Activated CD4-positive, CD25-positive, alpha-beta regulatory T cell treated with anti-CD3 and anti-CD28 coated beads, Interleukin-2, amount 50 U/mL, for 16 hours (primary cell): ENCODE data around the gene RHOG.

ENCODE experiments used
- DNase-seq: peaks from one replicate; pipeline ENCODE4 v3.0.0-alpha.2; 2020; ENCODE audit warnings: low read depth, low spot score

The RHOG gene

GRCh38 chr11:3859373-3859881 lies 18.7 kb upstream of the RHOG start:
- DNase-seq: no peak

DNA sequence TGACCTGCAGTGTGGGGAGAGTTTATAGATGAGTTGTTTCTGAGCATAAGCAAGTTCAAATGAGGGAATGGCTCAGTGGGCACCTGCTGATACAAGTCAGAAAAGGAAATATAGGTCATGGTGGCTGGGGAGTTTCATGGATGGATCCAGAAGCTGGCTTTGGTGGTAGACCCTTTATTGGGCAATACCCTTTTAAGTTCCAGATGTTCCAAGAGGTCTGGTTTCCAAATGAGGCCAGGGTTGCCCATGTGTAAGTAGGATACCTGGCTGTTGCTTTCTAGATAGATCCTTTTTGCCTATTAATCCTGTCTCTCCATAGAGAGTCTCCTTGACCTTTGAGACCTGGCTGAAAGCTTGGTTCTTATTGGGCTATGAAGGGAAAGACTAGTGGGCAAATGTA lies 16.9 kb upstream of the RHOG start:
- DNase-seq: no peak

GRCh38 chr11:3856856-3857553 lies 16.2 kb upstream of the RHOG start:
- DNase-seq: no peak

GRCh38 chr11:3855808-3856491 lies 15.2 kb upstream of the RHOG start:
- no peak for DNase-seq

- DNase-seq: peak; percentile 97
These were observed 14.4 kb upstream of the RHOG start, which contains the start of gene STIM1 for GRCh38 chr11:3854977-3855807. TSS of gene STIM1 (plus strand) at chr11:3855664. CDS start at chr11:3856271, 607 bp downstream.

DNA sequence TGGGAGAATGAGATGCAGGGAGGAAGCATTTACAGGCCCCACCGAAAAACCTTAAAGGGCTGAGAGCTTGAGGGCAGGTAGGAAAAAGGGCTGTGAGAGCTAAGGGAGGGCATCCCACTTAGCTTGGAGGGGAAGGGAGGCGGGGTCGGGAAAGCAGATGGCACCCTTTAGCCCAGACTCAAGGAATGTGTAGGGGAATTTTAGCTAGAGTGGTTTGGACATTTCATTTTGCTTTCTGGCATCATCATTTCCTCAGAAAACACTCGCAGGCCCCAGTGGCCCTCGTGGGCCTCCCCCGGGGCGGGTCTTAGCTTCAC lies 13.9 kb upstream of the RHOG start:
- DNase-seq: no peak

DNA sequence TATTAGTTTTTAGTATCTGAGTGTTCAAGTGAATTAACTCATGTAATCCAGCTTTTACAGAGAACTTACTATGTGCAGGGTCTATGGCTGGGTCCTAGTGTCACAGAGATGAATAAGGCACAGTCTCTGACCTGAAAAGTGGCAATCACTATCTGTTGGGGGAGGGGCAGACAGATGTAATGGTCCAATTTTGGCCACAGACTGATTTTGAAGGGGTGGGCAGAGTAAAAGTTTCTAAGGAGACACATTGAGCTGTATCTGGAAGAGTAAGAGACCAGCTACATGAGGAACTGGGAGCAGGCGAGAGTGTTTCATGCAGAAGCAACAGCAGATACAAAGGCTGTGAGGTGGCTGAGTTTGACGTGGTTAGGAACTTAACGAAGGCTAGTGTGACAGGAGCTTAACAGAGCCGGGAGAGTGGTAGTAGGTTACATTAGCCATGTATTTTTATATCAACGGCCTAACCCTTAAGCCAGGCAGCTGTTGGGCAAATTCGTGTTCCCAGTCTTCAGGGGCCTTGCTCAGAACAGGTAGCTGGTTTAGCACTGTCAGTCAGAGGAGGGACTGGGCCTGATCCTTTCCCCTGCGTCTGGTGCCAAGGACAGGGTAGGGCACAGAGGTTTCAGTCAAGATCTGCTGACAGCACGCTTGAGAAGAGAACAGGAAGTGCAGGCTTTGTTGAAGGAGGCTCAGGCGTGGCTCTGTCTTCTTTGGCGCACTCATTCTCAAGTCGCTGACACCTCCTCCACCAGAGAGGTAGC lies 13.3 kb upstream of the RHOG start:
- no peak for DNase-seq

- no peak for DNase-seq
These were observed 12.7 kb upstream of the RHOG start for GRCh38 chr11:3853545-3853842.

DNA sequence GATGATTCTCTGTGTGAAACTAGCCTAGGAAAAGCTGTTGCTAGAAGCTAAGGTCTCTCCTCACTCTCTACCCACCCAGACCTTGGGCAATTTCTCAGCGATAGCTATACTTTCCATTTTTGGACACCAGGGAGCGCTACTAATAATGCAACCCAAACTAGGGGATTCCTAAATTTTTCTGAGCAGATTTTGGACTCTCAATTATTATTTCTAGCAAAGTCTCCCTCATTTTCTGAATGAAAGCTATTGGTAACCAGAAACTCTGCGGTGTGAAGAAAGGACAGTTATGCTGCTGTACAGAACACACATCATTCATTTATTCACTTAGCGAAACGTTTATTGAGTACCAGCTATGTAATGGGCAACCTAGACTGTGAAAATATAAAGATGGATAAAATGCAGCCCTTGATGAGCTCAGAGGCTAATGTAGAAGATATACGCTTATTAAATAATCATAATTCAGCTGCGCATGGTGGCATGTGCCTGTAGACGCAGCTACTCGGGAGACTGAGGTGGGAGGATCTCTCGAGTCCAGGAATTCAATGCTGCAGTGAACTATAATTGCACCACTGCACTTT lies 8.6 kb upstream of the RHOG start:
- no peak for DNase-seq

- no peak for DNase-seq
These were observed 4.9 kb upstream of the RHOG start for GRCh38 chr11:3845670-3846069.

- DNase-seq: no peak
These were observed 4.5 kb upstream of the RHOG start for GRCh38 chr11:3845246-3845645.

DNA sequence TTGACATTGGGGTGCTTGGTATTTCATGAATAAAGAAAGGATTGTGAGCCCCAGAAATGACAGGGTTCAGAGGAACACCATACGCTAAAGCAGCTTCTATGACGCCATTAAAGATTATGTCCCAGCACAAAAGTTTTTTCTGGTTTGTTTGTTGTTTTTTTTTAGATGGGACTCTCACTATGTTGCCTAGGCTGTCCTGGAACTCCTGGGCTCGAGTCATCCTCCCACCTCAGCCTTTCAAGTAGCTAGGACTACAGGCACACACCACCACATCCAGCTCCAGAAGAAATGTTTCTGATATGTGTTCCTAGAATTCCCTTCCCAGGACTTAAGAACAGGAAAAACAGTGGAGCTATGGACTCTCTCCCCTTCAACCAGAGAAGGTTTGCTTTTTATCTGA lies 2.6 kb upstream of the RHOG start:
- no peak for DNase-seq

- peak; percentile 86 for DNase-seq
These were observed 929 bp upstream of the RHOG start for GRCh38 chr11:3841426-3842350.

DNA sequence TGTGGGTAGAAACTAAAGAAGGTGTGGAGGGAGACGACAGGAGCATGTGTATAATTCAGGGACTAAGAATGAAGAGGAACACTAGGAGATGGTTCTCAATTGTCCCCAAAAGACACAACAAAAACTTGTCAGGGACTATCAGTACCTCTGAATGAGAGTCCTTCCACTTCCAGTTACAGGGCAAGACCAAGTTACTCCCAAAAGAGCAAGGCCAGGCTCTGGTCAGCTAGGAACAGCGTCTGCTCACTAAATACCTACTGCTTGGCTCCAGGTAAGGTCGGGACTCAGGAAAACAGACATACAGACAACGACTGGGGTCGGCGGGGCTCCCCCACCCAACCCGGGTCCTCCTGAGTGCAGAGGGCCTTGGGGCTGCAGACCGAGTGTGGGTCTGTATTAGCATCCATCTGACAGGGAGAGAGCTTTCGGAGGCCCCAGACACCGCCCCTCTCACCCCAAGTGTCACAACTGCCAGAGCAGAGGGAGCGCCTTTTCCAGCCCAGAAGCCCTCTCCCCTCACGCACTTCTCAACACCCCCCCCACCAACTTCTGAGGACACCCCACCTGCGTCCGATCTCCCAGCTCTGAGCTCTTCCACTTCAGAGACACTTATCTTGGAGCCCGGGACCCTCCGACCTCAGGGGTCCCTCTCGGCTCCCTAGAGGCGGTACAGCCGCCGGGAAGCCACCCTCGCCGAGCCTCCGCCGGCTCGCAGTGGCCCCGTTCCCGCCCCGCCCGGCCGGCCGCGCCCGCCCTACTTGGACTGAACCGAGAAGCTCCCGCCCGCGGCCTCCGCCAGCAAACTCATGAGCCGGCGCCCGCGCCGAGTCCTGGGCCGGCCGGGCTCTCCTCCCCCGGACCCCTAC lies 522 bp downstream of the RHOG start:
- DNase-seq: no peak

DNA sequence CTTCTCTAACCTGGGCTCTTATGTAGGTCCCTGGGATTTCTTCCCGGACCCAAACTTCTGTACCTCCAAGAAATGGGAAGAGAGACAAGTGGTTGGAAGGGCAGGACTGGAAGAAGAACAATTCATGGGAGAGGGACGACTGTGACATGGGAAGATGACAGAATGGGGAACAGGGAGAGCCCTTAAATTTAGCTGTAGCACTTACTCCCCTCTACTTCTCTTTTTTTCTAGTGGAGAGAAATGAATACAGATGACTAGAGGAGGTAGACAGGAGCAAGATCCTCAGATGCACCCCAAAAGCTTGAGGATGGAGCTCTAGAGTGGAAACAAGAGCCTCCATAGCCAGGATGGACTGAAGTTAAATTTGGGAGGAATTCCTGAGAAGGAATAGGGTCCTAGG lies 2.3 kb downstream of the RHOG start:
- no peak for DNase-seq

DNA sequence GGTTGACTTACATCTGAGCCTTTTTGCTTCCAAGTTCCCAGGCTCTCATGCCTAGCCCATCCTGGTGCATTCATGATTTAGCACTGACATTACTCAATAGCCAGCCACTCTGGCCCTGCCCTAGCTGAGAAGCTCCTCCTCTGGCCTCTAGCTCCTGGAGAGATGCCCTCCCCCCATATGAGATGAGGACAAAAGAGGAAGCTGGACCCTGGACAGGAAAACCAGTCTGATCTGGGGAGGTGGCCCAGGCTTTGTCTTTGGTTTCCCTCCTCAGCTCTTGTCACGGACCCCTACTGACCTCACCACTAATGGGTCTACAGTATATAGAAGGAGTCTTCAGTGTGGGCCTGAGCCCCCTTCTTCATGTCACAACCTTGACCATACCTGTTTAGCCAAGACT lies 3.0 kb downstream of the RHOG start:
- no peak for DNase-seq

DNA sequence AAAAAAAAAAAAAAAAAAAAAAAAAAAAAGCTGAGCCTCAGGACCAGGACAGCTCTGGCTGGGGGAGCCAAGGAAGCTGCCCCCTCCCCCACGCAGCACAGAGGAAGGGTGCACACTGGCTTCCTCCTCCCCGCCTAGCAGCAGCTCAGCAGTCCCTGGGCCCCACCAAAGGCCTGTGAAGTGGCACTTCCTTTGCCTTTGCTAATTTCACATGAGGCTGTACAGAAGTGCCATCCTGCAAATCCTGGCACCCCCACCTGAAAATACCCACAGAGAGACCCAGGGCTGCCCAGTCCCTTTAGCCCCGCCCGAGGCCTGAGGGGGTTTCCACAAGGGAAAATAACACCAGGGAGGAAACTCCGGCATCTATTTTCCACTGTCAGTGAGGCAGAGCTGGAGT lies 3.9 kb downstream of the RHOG start:
- DNase-seq: no peak

- DNase-seq: no peak
These were observed 5.0 kb downstream of the RHOG start for GRCh38 chr11:3835751-3836150.

DNA sequence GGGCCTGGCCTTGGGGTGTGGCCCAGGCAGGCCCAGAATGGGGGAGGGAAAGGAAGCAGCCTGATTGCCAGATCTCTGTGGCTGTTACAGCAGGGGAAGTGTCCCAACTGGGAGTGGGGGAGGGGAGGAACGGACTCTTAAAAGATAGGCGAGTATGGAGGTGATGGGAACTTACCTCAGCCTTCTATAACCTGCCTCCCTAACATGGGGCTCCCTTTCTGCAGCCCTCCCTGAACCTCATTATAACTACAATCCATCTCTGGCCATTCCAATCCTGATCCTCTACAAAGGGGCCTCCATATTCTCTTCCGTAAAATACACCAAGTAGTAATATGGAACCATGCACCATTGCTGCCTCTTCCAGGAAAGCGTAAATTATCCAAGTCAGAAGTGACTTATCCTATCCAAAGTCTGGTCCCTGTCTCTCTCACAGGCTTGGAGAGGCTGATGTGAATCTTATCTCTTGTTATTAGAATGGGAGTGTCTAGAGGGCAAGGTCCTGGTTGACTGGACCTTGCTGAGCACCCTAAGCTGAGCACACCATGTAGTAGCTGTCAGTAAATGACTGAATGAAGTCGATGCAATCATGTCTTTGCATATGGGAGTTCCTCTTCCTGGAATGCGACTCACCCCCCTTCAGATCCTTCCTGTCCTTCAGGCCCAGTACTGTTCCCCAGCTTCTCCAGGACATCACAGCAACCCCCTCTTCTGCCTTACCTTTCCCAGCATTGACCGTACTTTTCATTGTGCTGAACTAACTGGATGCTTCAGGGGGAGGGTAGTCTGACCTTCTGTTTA lies 5.9 kb downstream of the RHOG start:
- no peak for DNase-seq
